NCI-H2107 treated with DMSO at 0.1 percent for 48 hours (cell line): ENCODE results near the gene MYO5C.
"Not testable (repeated sequence)": the region's sequence is repeated elsewhere in the genome, so short reads cannot be mapped to it uniquely, and the experiment has no call there.

ENCODE experiments used
- DNase-seq: peaks from one replicate; lab custom pipeline; 2025; ENCODE audit not compliant: unreplicated experiment; lab: John Stamatoyannopoulos, UW

The MYO5C gene

DNA sequence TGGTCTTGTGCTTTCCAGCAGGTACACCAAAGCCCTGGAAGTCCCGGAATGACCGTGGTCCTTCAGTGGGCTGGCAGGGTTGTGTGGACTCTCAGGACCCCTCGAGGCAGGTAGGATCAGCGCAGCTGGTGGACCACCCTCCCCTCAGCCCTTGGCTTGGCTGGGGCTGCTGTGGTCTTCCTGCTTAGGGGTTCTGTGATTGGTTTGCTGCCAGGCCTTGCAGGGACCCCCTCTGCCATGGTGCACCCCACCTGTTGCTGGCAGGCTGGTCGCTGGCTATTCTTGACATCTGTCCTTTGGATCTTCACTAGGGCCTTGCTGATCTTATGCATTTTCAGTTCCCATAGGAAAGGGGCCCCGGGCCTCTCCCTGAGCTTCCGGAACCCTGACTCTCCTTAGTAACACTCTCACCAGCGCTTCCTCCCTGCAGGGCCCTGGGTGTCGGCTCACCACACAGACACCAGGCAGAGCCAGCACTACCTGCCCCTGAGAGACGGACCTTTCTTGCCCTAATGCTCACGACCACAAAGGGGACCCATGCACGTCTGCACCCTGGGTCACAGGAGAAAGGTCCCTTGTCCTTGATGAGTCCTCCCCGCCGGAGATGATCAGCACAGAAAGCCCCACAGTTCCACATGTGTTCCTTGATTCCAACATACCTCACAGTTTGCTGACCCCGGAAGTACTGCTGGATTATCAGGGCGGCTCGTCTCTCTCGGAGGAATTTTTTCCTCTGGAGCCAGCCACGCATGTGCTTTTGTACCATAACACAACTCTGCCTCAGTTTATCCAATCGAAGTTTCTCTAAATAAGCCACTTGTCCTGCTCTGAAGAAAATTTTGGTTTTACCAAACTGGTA, 51.7 kb downstream of the MYO5C start:
- DNase-seq = no peak

DNA sequence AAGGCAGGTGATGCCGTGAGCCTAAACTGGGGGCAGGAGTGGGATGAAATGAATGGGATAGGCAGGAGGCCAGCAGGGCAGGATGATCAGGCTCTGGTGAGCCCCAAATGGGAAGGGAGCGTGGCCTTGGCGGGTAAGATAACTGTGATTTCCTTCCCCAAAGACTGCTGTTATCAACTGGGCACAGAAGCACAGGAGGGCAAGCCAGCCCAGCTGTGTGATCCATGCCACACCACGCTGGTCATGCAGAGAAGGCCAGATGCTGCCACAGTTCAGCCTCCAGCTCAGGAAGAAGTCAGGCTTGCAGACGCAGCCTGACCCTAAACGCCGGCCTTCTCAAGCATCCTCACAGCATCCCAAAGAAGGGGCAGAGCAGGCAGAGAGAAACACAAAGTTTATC, 52.3 kb downstream of the MYO5C start:
- DNase-seq = no peak

DNA sequence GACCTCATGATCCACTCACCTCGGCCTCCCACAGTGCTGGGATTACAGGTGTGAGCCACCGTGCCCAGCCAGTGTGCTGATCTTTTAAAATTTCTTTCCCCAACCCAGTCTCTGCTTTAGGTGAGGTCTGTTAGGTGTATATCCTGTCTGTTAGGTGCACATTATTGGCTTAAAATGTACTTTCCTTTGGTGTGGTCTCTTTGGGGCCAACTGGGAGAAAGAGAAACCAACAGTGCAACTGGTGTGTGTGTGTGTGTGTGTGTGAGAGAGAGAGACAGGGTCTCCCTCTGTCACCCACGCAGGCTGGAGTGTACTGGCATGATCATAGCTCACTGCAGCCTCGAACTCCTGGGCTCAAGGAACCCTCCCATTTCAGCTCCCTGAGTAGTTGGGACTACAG, 54.1 kb downstream of the MYO5C start:
- DNase-seq = no peak

DNA sequence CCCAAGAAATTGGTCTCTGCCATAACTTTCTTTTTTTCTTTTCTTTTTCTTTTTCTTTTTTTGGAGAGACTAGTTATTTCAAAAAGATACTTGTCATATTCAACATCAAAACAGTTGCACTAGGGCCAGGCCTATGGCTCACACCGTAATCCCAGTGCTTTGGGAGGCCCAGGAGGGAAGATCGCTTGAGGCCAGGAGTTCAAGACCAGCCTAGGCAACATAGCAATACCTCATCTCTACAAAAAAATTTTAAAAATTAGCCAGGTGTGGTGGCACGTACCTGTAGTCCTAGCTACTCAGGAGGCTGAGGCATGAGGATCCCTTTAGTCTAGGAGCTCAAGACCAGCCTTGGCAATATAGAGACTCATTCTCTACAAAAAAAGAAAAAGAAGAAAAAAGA, 55.4 kb downstream of the MYO5C start:
- no peak for DNase-seq

DNA sequence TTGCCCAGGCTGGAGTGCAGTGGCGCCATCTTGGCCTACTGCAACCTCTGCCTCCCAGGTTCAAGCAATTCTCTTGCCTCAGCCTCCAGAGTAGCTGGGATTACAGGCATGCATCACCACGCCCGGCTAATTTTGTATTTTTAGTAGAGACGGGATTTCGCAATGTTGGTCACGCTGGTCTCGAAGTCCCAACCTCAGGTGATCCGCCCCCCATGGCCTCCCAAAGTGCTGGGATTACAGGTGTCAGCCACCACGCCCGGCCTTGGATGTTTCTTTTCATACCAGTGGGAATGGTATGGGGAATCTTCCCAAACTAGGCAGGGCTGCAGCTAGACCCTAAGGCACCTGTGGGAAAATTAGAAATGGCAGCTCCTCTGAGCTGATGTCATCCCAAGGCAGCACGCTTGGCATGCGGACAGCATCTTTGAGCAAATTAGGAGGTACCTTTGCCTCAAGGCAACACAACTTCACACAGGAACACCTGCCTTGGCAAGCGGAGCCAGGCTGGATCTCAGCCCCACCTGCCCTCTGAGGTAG, 56.5 kb downstream of the MYO5C start:
- not testable (repeated sequence) for DNase-seq

DNA sequence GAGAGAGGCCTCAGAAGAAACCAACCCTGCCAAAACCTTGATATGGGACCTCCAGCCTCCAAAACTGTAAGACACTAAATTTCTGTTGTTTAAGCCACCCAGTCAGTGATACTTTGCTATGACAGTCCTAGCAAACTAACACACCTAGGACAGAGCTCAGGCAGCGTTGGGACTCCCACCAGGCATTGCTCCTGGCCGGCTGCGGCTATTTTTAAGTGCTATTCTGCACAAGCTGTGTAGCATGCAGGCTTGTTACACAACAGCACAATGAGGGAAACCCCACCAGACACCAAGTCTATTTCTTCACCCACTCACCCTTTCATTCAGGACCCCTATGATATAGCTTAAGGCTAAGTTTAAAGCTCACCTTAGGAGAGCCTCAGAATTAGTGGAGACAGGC, 57.5 kb downstream of the MYO5C start:
- no peak for DNase-seq

DNA sequence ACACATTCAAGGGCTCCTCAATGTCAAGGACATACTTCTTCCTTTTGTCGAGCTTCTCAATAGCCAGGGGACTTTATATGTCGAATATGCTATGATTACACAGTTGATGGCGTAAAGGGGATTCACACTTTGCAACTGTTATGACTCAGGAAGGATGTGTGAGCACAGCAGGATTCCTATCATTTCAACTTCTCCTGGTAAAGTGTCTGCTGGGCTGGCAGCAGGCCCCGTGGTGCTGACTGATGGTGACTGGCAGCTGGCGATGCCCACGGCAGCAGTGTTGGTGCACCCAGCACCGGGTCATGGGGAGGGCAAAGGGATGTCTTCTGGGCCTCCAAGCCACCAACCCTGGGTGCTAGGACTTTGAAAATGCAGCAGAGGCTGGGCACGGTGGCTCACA, 59.6 kb downstream of the MYO5C start:
- no peak for DNase-seq

DNA sequence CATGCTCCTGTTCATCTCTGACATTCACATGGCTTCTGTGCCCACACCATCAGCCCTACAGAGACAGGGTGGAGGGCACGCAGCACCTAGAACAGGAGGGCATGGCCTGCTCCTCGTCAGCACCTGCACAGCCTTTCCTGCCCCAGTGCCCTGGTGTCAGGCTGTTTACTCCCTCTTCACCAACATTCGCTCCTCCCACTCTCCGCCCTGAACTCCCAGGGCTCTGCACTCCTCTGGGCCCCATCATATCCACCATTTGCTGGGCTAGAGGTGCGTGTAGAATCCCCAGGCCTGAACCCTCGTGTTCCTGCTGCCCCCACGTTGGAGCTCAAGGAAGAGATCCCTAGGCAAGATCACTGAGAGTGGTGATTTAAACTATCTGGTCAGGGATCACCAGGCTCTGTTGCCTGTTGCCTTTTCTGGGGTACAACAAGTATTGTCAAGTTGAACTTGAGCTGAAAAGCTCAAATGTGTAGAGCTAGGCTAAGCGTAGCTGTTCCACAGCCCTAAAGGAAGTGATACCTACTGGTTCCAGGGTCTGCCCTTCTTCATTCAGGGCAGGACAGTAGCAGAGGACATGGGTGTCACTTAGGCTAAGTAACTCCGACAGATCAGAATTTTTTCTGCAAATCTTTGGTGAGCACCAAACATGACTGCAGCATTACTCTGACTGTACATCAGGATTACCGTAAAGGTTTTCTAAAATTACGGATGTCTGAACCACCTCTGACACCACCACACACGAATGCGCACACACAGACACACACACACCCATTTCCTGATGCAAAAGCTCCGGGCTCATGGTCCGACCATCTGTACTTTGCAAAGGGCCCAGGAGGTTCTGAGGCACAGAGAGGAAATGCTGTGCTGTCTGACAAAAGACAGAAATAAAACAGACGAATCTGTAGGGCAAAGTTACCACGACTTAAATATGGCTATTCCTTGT, 60.7 kb downstream of the MYO5C start:
- DNase-seq = no peak

DNA sequence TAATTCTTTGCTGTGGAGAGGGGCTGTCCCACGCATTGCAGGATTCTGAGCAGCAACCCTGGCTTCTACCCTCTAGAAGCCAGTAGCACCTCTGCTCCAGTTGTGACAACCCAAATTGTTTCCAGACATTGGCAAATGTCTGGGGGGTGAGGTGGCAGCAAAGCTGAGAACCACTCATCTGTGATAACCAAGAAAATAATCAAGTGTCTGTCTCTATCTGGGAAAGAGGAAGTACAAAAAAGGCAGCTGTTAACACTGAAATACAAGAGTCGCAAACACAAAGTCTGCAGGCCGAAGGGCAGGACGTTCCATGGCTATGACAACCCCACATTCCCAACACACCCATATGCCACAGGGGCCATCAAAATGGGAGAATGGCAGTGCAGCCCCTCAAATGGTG, 62.2 kb downstream of the MYO5C start:
- no peak for DNase-seq

DNA sequence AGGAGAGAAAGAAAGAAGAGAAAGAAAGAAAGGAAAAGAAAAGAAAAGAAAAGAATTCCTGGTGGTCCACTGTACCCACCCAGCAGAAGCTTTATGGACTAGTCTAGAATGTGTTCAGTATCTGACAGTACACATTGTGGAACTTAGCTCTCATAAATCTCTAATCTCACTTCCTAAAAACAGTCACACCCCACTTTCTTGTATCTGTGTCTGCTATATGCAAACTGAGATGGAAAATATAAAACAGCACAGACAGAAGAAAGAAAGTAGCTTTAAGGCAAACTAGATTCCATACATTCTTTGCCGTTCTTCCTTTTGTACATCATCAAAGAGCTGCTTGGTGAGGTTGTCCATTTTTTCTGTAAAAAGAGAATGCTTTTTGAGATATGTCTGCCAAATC, 63.3 kb downstream of the MYO5C start:
- no peak for DNase-seq

DNA sequence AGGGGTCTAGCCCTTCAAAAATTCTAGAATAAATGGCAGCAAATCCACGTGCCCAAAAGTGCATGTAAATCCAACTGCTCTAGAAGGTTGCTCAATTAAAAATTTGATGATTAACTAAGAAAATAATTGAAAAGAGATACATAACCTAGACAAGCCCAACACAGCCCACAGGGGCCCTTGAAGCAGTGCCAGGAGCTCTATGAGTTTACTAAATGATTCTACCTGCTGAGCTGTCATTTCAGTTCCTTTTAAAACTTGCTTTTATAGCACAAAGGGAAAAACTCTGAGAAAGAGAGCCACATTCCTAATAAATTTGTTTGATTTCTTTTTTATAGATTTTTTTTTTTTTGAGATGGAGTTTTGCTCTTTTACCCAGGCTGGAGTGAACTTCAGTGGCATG, 65.5 kb downstream of the MYO5C start:
- DNase-seq = no peak

DNA sequence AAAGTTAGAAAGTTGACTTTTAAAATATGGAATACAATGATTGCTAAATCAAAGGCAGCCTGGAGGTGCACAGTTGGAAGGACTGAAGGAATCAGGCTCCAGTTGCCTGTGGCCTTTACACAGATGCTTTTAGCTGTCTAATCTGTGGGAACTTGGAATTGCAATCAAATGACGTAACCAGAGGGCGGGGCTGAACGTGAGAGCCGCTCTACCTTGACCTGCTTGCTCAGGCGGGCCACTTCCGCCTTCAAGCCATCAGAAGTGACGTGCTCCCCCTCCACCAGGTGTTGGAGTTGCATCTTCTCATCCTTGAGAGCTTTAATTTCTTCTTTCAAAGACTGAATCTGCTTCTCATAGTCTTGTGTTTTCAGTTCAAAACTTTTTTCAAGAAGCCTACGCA, 66.7 kb downstream of the MYO5C start:
- peak; percentile 23 for DNase-seq

DNA sequence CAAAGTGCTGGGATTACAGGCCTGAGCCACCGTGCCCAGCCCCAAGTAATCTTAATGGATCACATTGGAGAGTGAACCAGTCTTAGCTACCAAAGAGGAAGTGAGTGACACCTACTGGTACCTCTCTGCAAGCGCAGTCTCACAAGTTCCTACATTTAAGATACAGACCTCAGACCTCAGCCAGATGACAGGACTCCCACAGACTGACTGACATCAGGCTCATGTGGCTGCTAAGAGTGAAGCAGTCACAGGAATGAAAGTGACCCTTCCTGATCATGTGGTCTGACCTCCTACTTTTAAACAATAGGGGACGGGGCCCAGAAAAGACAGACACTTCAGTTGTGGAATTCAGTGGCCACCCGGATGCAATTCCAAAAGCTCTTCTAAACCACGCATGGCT, 68.1 kb downstream of the MYO5C start:
- peak; percentile 7 for DNase-seq

DNA sequence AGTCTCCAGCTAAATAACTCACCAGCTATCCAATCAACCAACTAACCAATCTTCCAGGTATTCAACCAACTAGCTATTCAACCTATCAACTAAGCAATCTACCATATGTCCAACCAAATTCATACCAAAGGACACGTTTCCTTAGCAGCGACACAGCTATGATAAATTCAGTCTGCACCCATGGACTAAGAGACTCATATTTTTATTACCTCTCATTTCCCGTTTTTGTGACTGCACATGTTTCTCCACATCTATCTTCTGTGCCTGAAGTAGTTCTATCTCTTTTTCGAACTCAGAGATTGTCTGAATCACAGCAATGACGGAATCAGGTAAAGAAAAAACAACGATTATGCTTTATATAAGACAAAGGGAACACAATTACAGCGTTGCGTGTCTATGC, 70.4 kb downstream of the MYO5C start:
- no peak for DNase-seq

DNA sequence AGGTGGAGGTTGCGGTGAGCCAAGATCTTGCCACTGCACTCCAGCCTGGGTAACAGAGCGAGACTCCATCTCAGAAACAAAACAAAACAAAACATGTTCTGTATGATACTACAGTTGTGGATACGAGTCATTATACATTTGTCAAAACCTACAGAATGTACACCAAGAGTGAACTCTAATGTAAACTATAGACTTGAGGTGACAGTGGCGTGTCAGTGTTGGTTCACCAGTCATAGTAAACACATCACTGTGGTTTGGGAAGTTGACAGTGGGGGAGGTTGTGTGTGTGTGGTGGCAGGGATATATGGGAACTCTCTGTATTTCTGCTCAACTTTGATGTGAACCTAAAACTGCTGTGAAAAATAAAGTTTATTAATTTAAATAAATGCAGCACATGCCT, 71.4 kb downstream of the MYO5C start:
- DNase-seq = no peak

DNA sequence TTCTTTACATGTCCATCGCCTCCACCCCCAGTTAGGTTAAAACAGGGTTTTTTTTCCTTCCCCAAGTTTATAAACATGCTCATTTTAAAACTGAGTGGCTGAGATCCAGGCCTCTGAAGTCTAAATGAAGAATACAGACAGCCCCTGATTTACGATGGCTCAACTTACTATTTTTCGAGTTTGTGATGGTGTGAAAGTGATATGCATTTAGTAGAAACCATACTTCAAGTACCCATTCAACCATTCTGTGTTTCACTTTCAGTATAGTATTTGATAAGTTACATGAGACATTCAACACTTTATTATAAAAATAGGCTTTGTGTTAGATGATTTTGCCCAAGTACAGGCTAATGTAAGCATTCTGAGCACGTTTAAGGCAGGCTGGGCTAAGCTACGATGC, 73.9 kb downstream of the MYO5C start:
- no peak for DNase-seq

DNA sequence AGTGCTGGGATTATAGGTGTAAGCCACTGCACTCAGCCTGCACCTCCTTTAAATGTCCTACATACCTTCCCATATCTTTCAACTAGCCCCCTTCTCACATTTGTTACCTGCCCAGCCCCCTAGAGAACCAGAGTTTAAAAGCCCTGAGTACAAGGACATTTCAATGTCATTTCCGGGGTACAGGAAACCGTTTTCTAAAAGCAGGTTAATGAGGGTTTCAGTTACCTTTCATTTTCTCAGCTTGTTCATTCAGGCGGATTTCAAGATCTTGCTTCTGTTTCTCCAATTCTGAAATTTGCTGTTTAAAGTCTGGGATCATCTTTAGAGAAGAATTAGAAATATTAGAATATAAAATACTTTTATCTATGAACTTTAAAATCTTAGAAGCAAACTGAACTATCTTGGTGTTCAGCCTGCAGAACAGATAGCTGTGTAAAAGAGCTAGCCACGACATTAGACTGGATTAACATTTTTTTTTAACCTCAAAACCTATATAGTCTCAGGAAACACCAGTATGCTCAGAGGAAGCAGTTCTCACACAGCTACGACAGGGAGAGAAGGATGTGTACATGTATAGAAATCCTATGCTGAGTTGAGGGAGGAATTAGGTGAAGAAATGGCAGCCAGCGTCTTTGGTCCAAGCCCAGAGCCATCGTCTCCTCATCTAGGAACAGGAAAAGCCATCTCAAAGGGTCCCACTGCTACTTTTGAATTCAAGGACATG, 74.5 kb downstream of the MYO5C start:
- no peak for DNase-seq

DNA sequence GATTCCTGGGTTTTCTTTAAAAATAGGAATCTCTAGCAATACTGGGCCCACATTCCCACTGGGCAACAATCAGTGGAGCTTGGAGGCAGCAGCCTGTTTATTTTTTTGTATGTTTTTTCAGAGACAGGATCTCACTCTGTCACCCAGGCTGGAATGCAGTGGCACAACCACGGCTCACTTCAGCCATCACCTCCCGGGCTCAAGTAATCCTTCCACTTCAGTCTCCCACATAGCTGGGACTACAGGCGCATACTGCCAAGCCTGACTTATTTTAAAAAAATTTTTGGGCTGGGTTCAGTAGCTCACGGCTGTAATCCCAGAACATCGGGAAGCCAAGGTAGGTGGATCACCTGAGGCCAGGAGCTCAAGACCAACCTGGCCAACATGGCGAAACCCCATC, 75.4 kb downstream of the MYO5C start:
- DNase-seq = no peak

DNA sequence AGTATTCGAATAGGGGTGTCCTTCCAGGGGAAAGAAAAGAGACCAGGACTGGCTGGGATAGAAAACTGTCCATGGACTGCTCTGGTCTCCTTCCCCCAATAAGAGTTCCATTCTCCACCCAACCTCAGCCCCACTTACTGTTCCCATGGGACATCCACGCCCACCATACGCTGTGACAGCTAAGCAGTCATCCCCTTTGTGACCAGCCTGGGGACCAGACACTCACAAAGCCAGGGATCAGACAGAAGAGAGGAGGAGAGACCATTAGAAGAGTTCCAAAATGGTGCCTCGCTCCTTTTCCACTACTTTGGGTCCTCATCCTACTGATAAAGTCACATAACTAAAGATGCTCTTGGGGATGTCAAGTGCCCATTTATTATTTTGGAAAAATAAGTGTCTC, 76.8 kb downstream of the MYO5C start:
- no peak for DNase-seq

DNA sequence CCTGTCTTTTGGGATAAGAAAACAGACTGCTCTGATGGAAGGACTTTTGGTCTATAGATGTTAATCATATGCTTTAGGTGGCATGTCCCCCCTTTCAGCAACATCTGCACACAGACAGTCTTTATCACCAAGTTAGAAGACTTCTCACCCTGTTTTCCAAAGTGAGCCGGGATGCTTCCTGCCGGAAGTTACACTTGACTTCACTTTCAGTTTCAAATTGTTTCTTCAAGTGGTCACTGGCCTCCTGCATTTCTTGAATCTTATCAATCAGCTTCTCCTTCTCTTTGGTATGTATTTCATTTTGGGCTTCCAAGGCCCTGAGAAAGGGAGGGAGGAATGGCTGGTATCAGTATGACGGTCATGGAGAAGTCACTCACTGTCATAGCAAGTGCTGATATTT, 77.2 kb downstream of the MYO5C start:
- DNase-seq = no peak

DNA sequence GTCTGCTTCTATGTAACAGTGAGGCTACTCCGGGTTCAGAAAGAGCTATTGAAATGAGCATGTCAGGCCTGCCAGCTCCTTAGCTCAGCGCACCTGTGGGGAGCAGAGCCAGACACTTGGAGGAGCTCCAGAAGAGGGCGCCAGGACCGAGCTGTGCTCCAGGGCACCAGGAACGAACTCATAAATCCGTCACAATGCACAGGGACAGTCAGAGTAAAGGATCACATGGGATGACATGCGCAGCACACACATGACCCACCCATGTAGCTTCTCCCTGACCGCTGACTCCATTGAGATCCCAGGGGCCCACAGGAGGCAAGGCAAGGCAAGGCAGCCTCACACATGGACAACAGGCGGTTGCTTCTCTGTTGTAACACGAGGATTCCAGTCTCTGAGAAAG, 78.4 kb downstream of the MYO5C start:
- DNase-seq = no peak
